ENCODE measurements around the gene OSBP2. TPM values are rescaled to one million over a fixed set of nuclear protein-coding genes. Genes with fewer than 3 reads are reported as not detected.

The OSBP2 gene
- total RNA-seq, 1 experiment from 2014 or later: 6.2 TPM

- no peaks in the 10 kb centered on the region for H3K9me3 ChIP-seq
- ChIA-PET CTCF (no interaction called here), POLR2A (no interaction called here)
- BruUV-seq (replicated peaks): no TSS peak
- no peak overlapping the region for H3K4me3 ChIP-seq (ENCODE audit: low read depth, low read length)
- H3K4me1 ChIP-seq: no peaks in the 10 kb centered on the region
- peaks cover 15% of the 10 kb centered on the region for H3K36me3 ChIP-seq (ENCODE audit: control insufficient read depth, insufficient read depth, low read length)
- no peak for DNase-seq
- no peak overlapping the region for H3K27ac Mint-ChIP-seq (ENCODE audit: unreplicated experiment)
- H3K4me1 Mint-ChIP-seq (ENCODE audit: low read depth, unreplicated experiment): no peaks in the 10 kb centered on the region
- H3K9me3 Mint-ChIP-seq (ENCODE audit: unreplicated experiment): no peaks in the 10 kb centered on the region
- peaks cover 85% of the 10 kb centered on the region for H3K36me3 Mint-ChIP-seq (ENCODE audit: insufficient read depth, unreplicated experiment)
- H3K27me3 Mint-ChIP-seq (ENCODE audit: insufficient read depth, unreplicated experiment): no peaks in the 10 kb centered on the region
- no peak overlapping the region for H3K4me3 Mint-ChIP-seq (ENCODE audit: unreplicated experiment)
- no peaks in the 10 kb centered on the region for H3K27me3 ChIP-seq (replicated peaks; ENCODE audit: control insufficient read depth, insufficient read depth, low read length)
- TF ChIP-seq, protein P1, sequence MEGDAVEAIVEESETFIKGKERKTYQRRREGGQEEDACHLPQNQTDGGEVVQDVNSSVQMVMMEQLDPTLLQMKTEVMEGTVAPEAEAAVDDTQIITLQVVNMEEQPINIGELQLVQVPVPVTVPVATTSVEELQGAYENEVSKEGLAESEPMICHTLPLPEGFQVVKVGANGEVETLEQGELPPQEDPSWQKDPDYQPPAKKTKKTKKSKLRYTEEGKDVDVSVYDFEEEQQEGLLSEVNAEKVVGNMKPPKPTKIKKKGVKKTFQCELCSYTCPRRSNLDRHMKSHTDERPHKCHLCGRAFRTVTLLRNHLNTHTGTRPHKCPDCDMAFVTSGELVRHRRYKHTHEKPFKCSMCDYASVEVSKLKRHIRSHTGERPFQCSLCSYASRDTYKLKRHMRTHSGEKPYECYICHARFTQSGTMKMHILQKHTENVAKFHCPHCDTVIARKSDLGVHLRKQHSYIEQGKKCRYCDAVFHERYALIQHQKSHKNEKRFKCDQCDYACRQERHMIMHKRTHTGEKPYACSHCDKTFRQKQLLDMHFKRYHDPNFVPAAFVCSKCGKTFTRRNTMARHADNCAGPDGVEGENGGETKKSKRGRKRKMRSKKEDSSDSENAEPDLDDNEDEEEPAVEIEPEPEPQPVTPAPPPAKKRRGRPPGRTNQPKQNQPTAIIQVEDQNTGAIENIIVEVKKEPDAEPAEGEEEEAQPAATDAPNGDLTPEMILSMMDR (IDR thresholded peaks at IDR 0.05; ENCODE audit: insufficient read depth in 1 of 2, low read depth in 1 of 2, low read length in 1 of 2, severe bottlenecking in 1 of 2, unreplicated experiment in 1 of 2): no peak
- intact Hi-C loops (cut with micrococcal nuclease; ENCODE audit: unreplicated experiment): no loop called here
These were observed 238.8 kb downstream of the OSBP2 start for GRCh38 chr22:30933457-30933856.

DNA sequence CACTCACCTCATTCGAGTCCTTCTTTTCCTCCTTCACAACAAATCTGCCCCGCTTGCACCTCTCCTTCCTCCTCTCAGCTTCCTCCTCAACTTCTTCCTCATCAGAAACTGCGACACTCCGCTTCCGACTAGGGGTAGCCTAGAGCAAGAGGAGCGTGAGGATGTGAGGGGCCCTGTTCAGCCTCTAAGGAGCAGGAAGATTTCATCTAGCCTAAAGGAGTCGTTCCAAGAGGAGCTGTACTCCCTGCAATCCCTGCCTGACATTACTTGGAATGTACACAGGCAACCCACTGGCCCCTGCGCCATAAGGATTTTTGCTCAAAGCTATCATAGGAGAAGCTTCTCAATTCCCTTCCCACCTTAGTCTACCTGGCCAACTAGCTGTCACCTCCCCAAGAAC is 239.4 kb downstream of the OSBP2 start:
- no peak overlapping the region for H3K27ac Mint-ChIP-seq (ENCODE audit: unreplicated experiment)
- Histone ChIP-seq H3K4me1 (no peaks in the 10 kb centered on the region), H3K27me3 (replicated peaks; ENCODE audit: control insufficient read depth, insufficient read depth, low read length) (no peaks in the 10 kb centered on the region), H3K36me3 (ENCODE audit: control insufficient read depth, insufficient read depth, low read length) (peaks cover 15% of the 10 kb centered on the region), H3K9me3 (no peaks in the 10 kb centered on the region), H3K4me3 (ENCODE audit: low read depth, low read length) (no peak overlapping the region)
- H3K36me3 Mint-ChIP-seq (ENCODE audit: insufficient read depth, unreplicated experiment): peaks cover 85% of the 10 kb centered on the region
- H3K27me3 Mint-ChIP-seq (ENCODE audit: insufficient read depth, unreplicated experiment): no peaks in the 10 kb centered on the region
- H3K9me3 Mint-ChIP-seq (ENCODE audit: unreplicated experiment): no peaks in the 10 kb centered on the region
- no peaks in the 10 kb centered on the region for H3K4me1 Mint-ChIP-seq (ENCODE audit: low read depth, unreplicated experiment)
- ChIA-PET POLR2A (no interaction called here), CTCF (no interaction called here)
- TF ChIP-seq, protein P1 (IDR thresholded peaks at IDR 0.05; ENCODE audit: insufficient read depth in 1 of 2, low read depth in 1 of 2, low read length in 1 of 2, severe bottlenecking in 1 of 2, unreplicated experiment in 1 of 2): no peak
- no TSS peak for BruUV-seq (replicated peaks)
- intact Hi-C loops (cut with micrococcal nuclease; ENCODE audit: unreplicated experiment): no loop called here
- no peak for DNase-seq
- H3K4me3 Mint-ChIP-seq (ENCODE audit: unreplicated experiment): no peak overlapping the region

DNA sequence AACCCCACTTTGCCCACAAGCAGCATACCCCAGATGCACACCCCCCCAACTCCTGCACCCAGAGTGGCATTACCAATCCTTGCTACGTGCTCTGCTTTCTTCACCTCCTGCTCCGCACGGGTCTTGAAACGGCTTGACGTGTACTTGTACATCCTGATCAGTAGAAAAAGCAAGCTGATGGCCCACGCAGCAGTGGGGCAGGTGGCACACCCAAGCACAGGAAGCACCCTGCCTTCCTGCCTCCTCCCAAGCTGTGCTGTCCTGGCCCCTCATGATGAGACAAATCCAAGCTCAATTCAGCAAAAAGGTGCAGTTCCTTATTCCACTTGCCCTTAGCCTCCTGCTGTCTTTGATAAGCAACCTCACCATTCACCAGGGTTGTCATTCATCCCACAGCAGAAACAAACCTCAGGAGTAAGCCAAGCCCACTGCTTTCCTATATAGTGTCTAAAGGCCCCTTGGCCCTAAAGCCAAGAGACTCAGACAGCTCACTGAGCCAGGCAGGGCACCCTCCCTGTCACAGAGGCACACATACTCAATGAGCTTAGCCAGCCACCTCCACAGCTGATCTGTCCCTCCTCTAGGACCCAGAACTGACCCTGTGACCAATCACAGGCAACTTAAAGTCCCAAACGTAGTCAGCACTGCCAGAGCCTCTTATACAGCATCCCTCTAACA is 246.2 kb downstream of the OSBP2 start:
- no peaks in the 10 kb centered on the region for H3K4me1 ChIP-seq
- no peaks in the 10 kb centered on the region for H3K27me3 Mint-ChIP-seq (ENCODE audit: insufficient read depth, unreplicated experiment)
- H3K36me3 Mint-ChIP-seq (ENCODE audit: insufficient read depth, unreplicated experiment): peaks cover 84% of the 10 kb centered on the region
- ChIA-PET POLR2A (no interaction called here), CTCF (no interaction called here)
- no peak overlapping the region for H3K27ac Mint-ChIP-seq (ENCODE audit: unreplicated experiment)
- H3K36me3 ChIP-seq (ENCODE audit: control insufficient read depth, insufficient read depth, low read length): peaks cover 19% of the 10 kb centered on the region
- no peak overlapping the region for H3K4me3 Mint-ChIP-seq (ENCODE audit: unreplicated experiment)
- no peak for DNase-seq
- no peaks in the 10 kb centered on the region for H3K4me1 Mint-ChIP-seq (ENCODE audit: low read depth, unreplicated experiment)
- BruUV-seq (replicated peaks): no TSS peak
- intact Hi-C loops (cut with micrococcal nuclease; ENCODE audit: unreplicated experiment): no loop called here
- TF ChIP-seq, protein P1 (IDR thresholded peaks at IDR 0.05; ENCODE audit: insufficient read depth in 1 of 2, low read depth in 1 of 2, low read length in 1 of 2, severe bottlenecking in 1 of 2, unreplicated experiment in 1 of 2): no peak
- H3K27me3 ChIP-seq (replicated peaks; ENCODE audit: control insufficient read depth, insufficient read depth, low read length): no peaks in the 10 kb centered on the region
- H3K9me3 Mint-ChIP-seq (ENCODE audit: unreplicated experiment): no peaks in the 10 kb centered on the region
- H3K9me3 ChIP-seq: no peaks in the 10 kb centered on the region
- H3K4me3 ChIP-seq (ENCODE audit: low read depth, low read length): no peak overlapping the region
